ENCODE data around the gene ARL3.
"Not testable (repeated sequence)": the region's sequence is repeated elsewhere in the genome, so short reads cannot be mapped to it uniquely, and the experiment has no call there.

Gene ARL3, protein sequence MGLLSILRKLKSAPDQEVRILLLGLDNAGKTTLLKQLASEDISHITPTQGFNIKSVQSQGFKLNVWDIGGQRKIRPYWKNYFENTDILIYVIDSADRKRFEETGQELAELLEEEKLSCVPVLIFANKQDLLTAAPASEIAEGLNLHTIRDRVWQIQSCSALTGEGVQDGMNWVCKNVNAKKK

DNA sequence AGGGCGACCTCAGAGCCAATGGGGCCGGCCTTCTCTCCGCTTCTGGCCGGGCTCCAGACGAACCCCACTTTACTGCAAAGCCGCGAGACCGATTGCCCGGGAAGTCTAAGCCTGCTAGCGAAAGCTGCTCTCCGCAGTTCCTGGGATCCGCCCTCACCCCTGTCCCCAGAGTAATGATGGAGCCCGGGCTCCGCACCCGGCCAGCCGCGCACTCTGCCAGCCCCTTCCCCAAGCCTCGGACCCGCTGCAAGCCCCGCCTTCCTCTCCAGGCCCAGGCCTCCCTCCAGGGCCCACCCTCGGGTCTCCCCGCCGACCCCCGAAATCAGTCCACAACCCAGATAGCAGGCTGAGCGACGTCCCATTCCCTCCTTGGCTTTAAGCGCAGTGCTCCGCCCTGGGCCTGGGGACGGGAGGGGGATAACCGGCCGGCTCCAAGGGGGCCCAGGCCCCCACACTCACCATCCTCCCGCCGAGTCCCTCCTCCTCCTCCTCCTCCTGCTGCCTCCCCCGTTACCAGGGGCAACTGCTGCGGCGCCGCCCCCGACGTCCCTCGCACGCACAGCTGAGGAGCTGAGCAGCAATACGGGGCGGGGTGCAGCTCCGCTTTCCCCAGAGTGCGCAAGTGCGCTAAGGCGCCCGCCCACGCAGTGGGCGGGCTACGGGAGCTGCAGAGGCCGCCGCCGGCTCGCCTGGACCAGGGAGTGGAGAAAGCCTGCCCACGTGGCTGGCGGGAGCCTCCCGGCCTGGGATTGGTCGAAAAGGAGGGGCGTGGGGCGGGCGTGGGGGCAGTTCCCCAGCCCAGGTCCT is at the start of gene ARL3:
TSS of gene ARL3 (minus strand) at position 584 of the 807 bp plus-strand sequence. CDS start at position 462, 122 bp downstream.
- DNase-seq = peak; percentile 96

DNA sequence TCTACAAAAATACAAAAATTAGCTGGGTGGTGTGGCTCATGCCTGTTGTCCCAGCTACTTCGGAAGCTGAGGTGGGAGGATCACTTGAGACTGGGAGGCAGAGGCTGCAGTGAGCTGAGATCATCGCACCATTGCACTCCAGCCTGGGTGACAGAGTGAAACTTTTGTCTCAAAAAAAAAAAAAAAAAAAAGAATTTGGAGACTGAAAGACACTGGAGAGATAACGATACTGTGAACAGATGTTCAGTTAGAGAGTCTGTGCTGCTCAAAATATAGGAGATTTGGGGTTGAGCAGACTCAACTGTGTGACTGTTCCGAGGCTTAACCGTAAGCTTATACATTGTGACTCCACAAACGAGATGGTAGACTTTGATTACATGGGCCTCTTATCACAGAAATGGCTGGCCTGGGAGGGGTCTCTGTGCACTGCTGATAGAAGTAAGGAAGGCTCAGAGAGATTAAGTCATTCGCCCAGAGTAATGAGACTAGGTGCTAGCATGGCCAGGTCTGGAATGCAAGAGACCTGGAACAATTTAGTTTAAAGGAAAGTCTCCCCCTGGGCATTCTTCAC is 48.9 kb upstream of the ARL3 start:
- DNase-seq = no peak

DNA sequence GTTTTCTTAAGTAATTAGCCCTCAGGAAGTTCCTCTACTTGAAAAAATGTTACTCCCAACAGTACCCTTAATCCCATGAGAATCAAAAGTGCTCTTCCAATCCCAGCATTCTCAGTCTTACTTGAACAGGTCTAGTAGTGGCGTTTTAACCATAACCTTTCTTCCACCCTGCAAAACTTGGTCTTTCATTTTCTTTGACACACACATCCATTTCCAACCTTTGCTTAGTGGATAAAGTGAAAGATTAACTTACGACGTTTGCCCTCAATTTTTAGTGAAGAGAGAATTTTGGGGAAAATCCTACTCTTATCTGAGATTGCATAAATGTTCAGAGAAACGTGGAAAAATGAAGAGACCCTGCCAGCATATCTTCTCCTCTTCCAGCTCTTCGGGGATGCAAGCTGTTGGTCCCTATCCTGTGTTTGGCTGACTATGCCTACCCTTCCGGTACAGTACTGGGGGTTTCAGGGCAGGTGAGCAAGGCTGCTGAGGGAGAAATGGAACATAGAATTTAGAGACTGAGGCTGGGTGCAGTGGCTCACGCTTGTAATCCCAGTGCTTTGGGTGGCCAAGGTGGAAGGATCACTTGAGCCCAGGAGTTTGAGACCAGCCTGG is 48.3 kb upstream of the ARL3 start:
- DNase-seq = no peak

DNA sequence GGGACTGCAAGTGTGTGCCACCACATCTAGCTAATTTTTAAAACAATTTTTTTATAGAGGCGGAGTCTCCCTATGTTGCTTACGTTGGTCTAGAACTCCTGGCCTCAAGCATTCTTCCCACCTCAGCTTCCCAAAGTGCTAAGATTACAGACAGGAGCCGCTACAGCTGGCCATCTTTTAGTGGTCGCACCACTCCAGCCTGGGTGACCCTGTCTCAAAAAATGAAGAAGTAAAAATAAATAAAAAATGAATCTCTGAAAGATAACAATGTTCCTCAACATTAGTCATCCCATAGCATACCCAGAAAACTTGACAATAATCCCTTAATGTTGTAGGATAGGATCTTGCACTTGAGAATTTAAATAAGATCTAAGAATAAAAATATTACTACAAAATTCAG is 47.8 kb upstream of the ARL3 start:
- DNase-seq = no peak

DNA sequence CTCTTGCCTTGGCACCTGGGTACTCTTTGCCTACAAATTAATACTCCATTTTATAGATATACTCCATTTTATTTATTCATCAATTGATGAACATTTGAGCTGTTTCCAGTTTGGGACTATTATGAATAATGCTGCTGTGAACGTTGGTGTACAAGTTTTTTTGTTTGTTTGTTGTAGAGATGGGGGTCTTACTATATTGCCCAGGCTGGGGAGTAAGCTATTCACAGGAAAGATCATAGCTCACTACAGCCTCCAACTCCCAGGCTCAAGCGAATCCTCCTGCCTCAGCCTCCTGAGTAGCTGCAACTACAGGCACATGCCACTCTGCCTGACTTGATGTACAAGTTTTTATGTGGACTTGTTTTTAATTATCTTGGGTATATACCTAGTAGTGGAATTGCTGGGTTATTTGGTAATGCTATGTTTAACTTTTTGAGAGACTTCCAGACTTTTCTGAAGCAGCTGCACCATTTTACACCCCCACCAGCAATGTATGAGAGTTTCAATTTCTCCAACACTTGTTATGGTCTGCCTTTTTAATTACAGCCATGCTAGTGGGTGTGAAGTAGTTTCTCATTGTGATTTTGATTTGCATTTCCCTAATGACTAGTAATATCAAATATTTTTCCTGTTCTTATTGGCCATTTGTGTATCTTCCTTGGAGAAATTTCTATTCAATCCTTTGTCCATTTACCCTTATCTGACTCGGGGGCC is 45.5 kb upstream of the ARL3 start:
- no peak for DNase-seq

DNA sequence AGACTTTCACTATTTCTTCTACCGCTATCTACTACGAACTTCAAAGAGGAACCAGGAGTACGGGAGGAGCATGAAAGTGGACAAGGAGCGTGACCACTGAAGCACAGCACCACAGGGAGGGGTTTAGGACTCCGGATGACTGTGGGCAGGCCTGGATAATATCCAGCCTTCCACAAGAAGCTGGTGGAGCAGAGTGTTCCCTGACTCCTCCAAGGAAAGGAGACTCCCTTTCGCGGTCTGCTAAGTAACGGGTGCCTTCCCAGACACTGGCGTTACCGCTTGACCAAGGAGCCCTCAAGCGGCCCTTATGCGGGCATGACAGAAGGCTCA is 44.7 kb upstream of the ARL3 start:
- not testable (repeated sequence) for DNase-seq

GRCh38 chr10:102758240-102758932 is 44.2 kb upstream of the ARL3 start:
- DNase-seq = no peak

- DNase-seq = no peak
Observed at GRCh38 chr10:102757323-102757722, 43.1 kb upstream of the ARL3 start.

GRCh38 chr10:102753718-102754117 is 39.5 kb upstream of the ARL3 start:
- DNase-seq = no peak

DNA sequence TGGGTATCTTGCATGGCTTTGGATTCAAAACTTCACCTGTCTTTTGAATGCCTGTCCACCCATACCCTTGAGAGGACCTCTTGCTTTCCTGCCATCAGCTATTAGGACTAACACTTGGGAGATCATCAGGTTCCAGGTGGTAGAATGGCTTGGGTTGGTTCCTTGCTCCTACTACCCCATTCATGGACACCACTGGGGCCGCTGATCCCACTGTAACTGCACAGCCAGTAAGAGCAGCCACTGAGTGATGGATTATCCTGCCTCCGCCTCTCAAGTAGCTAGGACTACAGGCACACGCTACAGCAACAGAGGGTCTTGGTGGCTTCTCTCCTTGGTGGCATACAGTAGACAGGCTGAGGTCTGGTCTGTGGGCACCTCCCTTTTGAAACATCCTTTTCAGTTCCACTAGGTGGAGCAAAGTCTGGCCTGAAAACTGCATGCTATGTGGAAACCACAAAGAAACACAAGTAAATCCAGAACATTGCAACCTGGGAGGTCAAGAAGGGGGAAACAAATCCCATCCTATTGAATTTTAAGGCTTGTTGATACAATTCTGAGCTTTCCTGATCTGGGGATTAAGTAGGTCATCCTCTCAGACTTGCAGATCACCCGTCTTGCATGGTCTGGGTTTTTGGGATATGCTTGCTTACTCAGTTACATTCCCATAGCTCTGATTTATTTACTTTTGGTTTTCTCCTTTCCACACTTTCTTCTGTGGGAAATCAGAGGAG is 38.9 kb upstream of the ARL3 start:
- peak; percentile 25 for DNase-seq

DNA sequence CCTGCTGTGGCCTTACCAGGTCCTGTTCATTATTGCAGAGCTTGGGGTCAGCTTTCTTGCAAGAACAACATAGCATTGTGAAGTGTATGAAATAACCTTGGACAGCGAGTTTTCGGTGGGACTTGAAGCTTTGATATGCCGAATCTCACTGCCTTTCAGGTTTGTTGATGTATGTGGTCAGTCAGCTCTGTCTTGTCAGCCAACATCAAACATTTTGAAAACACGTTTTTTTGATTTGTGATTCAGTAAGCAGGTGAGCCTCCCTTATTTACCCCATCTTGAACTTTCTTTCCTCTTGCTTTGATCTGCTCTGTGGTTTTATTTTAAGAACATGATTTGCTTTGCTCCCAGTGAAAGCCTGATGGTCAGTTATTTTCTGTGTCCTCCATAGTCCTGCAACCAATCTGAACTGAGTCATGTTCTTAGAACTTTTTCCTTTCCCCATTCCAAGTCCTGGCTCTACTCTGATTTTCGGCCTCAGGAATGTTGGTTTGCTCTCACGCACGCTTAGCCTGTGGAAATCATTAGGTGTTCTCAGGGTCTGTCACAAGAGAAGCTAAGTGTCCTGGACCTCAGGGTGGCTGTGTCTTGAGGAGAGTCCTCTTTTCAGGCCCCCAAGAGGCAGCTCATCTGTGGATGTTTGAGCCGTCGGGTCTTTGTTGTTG is 38.2 kb upstream of the ARL3 start:
- no peak for DNase-seq

DNA sequence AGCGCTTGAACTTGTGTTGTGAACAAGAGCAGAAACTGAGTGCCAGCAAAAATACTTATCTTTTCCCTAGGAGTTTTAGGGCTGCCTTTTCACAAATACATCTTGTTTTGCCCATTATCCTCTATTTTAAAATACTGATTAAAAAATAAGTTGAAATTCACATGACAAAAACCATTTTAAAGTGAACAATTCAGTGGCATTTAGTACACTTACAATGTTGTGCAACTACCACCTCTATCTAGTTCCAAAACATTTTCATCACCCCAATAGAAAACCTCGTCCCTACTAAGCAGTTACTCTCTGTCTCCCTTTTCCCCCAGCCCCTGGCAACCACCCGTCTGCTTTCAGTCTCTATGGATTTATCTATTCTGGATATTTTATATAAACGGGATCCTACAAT is 31.0 kb upstream of the ARL3 start:
- DNase-seq = no peak

DNA sequence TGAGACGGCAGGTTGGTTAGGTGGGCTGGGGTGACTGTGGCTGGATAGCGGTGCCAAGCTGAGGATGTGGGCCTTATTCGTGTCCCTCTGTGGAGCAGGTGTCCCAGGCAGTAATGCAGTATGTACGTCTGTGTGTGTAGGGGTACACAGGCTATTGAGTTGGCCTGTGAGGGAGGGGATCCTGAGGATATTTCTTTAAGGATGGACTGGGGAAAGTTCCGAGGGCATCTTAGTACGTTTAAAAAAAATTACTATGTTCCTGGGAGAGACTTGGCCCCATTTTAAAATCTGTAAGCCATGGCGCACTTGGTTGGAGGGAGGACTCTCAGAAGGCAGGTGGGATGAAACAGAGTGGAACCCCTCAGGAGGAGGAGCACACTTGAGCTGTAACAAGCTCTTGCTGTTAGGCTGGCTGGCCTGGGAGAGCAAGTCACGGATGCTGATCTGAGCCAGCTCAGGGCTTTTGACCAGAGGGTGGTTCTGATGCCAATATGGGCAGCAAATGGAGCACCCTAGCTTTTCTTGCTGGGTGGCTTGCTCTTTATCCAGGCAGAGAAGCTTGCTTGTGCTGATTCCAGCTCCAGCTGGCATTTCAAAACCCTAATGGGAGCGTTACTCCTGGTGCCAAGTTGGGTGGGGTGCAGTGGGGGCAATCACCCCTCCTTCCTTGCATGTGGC is 30.3 kb upstream of the ARL3 start:
- no peak for DNase-seq

- DNase-seq = peak; percentile 99
Observed at GRCh38 chr10:102743588-102744373, 29.6 kb upstream of the ARL3 start, which contains the start of gene WBP1L. WBP1L (plus strand) TSS chr10:102743948; CDS start chr10:102744054, 106 bp downstream.

DNA sequence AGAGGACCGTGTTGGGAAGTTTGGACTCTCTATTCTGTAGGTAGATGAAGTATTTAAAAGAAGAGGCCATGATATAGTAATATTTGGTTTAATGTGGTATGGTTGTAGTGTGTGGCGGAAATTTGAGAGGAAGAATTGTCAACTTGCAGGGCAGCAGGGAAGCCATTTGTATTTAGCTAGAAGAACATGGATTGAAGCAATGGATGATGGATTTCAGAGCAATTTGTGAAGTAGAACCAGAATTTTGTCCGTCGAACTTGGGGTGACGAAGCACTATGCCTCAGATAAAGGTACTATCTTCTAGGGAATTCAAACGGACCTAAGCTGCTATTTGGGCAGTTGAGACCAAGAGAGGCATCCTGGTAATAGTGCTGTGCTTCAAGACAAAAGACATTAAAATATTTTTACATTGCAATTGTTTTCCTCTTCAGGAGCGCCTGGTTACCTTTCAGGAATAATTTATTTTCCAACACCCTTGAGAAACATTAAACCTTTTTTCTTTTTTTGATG is 28.9 kb upstream of the ARL3 start:
- no peak for DNase-seq

DNA sequence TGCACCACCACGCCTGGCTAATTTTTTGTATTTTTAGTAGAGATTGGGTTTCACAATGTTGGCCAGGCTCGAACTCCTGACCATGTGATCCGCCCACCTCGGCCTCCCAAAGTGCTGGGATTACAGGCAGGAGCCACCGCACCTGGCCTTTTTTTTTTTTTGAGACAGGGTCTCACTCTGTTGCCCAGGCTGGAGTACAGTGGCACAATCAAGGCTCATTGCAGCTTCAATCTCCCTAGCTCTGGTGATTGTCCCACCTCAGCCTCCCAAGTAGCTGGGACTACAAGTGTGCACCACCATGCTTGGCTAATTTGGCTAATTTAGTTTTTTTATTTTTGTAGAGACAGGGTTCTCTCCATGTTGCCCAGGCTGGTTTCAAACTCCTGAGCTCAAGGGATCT is 28.1 kb upstream of the ARL3 start:
- not testable (repeated sequence) for DNase-seq

DNA sequence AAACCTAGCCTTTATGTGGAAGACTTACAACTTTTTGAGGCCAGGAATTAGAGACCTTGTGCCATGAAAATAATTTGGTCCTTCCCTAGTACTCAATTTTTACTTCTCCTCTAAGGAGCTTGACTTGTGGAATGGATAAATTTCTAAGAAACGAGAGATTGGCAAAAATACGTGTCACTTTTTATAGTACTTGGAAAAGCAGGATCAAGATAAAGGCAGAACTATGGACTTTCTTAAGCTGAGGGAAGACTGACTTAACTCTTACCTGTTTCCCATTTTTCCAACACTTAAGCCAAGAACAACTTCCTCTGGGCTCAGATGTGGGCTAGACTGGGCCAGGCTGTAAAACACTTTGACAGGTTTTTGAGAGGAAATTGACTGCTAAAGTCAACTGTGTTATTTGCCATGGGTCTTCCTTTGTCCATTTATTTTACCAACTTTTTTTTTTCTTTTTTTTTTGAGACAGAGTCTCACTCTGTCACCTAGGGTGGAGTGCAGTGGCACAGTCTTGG is 27.6 kb upstream of the ARL3 start:
- DNase-seq = no peak

DNA sequence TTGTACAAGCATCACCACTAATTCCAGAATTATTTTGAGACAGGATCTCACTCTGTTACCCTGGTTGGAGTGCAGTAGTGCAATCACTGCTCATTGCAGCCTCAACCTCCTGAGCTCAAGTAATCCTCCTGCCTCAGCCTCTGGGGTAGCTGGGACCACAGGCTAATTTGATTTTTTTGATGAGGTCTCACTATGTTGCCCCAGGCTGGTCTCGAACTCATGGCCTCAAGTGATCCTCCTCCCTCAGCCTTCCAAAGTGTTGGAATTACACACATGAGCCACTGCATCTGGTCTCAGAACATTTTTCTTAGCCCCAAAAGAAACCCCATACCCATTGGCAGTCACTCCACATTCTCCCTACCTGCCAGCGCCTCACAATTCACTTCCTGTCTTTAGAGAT is 26.0 kb upstream of the ARL3 start:
- no peak for DNase-seq

GRCh38 chr10:102738692-102739121 is 24.5 kb upstream of the ARL3 start:
- no peak for DNase-seq
